Measurements from ENCODE around the gene ART5. TPM values are rescaled to one million over a fixed set of nuclear protein-coding genes. Genes with fewer than 3 reads are reported as not detected.
"Not testable (repeated sequence)": the region's sequence is repeated elsewhere in the genome, so short reads cannot be mapped to it uniquely, and the experiment has no call there.

The ART5 gene
- total RNA-seq, 2 donors from 2014 or later: 0.21 to 1.4 TPM

GRCh38 chr11:3626250-3626960 is 15.4 kb downstream of the ART5 start:
- DNase-seq: peak; percentile 59
- intact Hi-C loops (cut with DNase I): no loop called here
- ATAC-seq: peak; percentile 51 to 78

GRCh38 chr11:3623767-3624458 is 17.9 kb downstream of the ART5 start:
- intact Hi-C loops (cut with DNase I): no loop called here
- DNase-seq (no peak), ATAC-seq (no peak)

- ATAC-seq (no peak), DNase-seq (no peak)
- intact Hi-C loops (cut with DNase I): no loop called here
These were observed 18.7 kb downstream of the ART5 start for GRCh38 chr11:3623121-3623520.

- intact Hi-C loops (cut with DNase I): no loop called here
- DNase-seq: no peak
- no peak for ATAC-seq
These were observed 19.3 kb downstream of the ART5 start for GRCh38 chr11:3622521-3622920.

GRCh38 chr11:3617990-3618389 is 23.8 kb downstream of the ART5 start:
- DNase-seq: no peak
- intact Hi-C loops (cut with DNase I): no loop called here
- ATAC-seq: no peak

GRCh38 chr11:3616721-3617460 is 24.9 kb downstream of the ART5 start:
- no peak for DNase-seq
- no peak for ATAC-seq
- intact Hi-C loops (cut with DNase I): no loop called here

- ATAC-seq (no peak), DNase-seq (no peak)
- intact Hi-C loops (cut with DNase I): no loop called here
These were observed 25.8 kb downstream of the ART5 start for GRCh38 chr11:3615998-3616397.

GRCh38 chr11:3614742-3615171 is 27.0 kb downstream of the ART5 start:
- ATAC-seq: peak; percentile 62 to 69
- intact Hi-C loops (cut with DNase I): no loop called here
- no peak for DNase-seq

DNA sequence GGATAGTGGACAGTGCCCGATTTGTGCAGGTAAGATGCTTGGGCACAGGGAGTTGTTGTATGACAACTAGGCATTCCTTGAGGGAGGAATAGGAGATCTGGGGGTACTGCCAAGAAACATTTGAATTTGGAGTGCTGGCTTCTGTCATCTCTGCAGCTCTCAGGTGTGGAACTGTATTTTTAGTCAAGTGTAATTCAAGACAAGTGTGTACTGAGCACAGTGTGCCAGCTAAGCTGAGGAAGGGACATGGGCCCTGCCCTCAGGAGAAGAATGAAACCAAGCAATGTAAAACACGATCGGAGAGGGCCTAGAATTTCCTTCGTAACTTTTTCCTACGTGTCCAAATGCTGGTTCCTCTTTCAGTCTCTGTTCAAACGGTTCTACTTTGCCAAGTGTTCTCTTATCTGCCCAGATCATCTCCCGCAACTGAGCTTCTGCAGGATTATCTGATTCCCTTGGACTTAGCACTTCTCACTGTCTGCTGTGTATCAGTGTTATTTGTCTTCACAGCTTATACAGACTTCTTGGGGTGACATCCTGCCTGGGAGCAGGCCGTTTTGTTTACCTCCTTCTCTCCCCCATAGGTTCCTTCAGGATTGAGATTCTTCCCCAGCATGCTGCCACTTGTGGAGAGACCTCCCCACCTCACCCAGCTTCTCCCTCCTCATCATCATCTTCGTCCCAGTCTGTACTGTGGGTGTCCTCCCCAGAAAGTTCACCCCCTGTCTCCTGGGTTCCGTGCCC is 27.6 kb downstream of the ART5 start:
- intact Hi-C loops (cut with DNase I): no loop called here
- peak; percentile 28 to 47 for ATAC-seq
- DNase-seq: no peak

DNA sequence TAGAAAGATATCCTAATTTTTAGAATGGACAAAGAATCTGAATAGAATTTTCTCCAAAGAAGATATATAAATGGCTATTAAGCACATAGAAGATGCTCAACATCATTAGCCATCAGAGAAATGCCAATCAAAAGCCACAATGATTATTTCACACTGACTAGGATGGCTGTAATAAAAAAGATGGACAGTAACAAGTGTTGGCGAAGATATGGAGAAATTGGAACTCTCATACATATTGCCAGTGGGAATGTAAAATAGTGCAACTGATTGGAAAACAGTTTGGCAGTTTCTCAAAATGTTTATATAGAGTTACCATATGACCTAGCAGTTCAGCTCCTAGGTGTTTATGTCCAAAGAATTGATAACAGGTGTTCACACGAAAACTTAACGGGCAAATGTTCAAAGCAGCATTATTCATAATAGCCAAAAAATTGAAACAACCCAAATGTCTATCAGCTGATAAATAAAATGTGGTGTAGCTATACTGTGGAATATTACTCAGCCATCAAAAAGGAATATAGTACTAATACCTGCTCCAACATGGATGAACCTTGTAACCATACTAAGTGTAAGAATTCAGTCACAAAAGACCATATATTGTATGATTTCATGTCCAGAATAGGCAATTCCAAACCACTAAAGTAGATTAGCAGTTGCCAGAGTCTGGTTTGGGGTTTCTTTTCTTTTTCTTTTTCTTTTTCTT is 29.7 kb downstream of the ART5 start:
- ATAC-seq: no peak
- intact Hi-C loops (cut with DNase I): no loop called here
- DNase-seq: no peak

DNA sequence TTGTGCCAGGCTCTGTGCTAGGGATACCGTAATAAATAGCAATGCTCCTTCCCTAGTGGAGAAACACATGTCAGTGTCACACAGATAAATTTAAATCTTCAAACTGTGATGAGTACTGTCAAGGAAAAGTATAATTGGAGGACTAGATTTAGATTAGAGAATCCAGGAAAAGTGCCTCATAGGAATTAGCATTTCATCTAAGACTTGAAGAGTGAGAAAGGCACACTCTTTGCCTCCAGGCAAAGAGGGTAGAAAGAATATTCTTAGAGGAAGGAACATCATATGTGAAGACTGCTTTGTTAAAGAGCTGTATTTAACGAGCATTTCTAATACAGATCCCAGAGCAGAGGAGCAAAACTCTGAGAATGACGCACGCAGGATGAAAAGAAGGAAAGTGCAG is 30.9 kb downstream of the ART5 start:
- ATAC-seq (no peak), DNase-seq (no peak)
- intact Hi-C loops (cut with DNase I): no loop called here

DNA sequence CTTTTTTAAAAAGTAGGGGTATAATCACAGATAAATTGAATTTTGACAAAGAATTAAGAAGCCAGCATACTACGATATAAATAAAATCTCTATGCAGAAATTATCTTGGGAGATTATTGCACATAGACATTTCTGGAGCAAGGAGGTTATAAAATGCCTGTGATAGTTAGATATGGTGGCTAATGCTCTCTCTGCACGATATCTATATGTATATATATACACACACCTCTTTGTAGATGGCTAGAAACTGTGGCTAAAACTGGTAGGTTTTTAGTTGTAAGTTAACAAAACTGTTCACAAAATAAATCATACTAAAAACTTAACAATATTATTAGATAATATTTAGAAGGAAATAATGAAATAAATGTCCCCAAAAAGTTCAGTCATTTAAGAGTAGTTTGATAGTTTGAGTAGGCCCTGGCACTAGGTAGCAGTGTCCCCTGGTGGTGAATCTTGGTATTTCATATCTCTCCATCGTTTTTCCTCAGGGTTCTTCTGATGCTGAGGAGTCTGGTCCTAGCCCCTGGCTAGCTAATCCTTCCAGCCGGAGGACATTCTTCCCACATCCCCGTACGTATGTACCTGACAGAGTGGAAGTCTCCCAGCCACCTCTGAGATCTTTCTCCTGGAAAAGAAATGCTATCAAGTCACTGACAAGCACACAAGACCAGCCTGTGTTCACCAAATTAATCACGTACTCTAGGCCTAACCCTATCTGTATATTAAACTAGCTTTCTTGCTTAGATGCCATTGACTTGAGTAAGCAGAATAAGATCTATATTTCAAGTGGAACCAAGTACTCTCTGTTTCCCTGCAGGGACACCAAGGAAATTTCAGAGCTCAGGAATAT is 32.2 kb downstream of the ART5 start:
- DNase-seq (no peak), ATAC-seq (peak in 1 of 2 donors; percentile 33)
- intact Hi-C loops (cut with DNase I): no loop called here

GRCh38 chr11:3605771-3606203 is 36.0 kb downstream of the ART5 start:
- no peak for DNase-seq
- intact Hi-C loops (cut with DNase I): no loop called here
- ATAC-seq: peak in 1 of 2 donors; percentile 71

- intact Hi-C loops (cut with DNase I): no loop called here
- ATAC-seq: no peak
- DNase-seq: no peak
These were observed 36.5 kb downstream of the ART5 start for GRCh38 chr11:3605283-3605662.

DNA sequence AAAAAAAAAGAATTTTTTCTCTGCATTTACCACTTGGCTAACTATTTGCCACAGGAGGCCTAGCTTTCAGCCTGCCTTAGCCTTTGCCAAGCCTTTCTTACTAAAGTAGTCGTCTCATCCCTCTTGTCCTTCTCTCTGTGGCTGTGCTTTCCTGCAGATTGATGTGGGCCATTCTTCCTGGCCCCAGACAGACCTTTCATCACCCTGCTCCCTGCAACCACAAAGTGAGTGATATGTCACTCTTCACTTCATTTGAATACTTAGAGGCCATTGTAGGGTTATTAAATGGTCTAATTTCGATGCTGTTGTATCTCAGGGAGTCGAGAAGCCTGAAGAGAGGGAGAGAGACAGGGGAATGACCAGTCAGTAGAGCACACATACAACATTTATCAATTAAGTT is 37.6 kb downstream of the ART5 start:
- ATAC-seq (peak; percentile 30 to 46), DNase-seq (no peak)
- intact Hi-C loops (cut with DNase I): no loop called here

- ATAC-seq; DNase-seq; intact Hi-C loops (cut with DNase I): not testable (repeated sequence)
These were observed 41.6 kb downstream of the ART5 start for GRCh38 chr11:3600201-3600600.

- intact Hi-C loops (cut with DNase I); DNase-seq; ATAC-seq: not testable (repeated sequence)
These were observed 44.0 kb downstream of the ART5 start for GRCh38 chr11:3597743-3598142.

- intact Hi-C loops (cut with DNase I); ATAC-seq; DNase-seq: not testable (repeated sequence)
These were observed 50.5 kb downstream of the ART5 start for GRCh38 chr11:3591326-3591725.
